IMR-90 (cell line): Measurements from ENCODE around the gene ICAM2. TPM values are rescaled to one million over a fixed set of nuclear protein-coding genes. Genes with fewer than 3 reads are reported as not detected.

Experiments used
- ATAC-seq: fragments of 200-7000 bp; cut with Tn5 transposase; 2 replicates; pipeline ENCODE4 v1.9.1; 2020; ENCODE audit warnings: low read depth, mild to moderate bottlenecking, moderate library complexity
- BruUV-seq: library from RNA; stranded (reverse); fragments of 400-500 nt; replicated peaks from 2 replicates; lab custom pipeline; 2021; lab: Mats Ljungman, UMichigan
- CTCF ChIA-PET: fragments of 300-600 bp; formaldehyde crosslinking; extraction: SDS; loops from one replicate; lab custom pipeline; 2021; ENCODE audit warnings: antibody characterized with exemption; lab: Yijun Ruan, JAX
- POLR2A ChIA-PET: fragments of 300-600 bp; sonication (Branson Sonifier 250); formaldehyde crosslinking; loops from one replicate; lab custom pipeline; 2022; ENCODE audit warnings: antibody characterized with exemption; ENCODE audit not compliant: unreplicated experiment; lab: Charles Lee
- DNase-seq: peaks from one replicate; pipeline ENCODE4 v3.0.0; 2013
- H2AFZ ChIP-seq: replicated peaks from 2 replicates; pipeline ENCODE3; 2013; ENCODE audit warnings: low read length, mild to moderate bottlenecking; ENCODE audit not compliant: poor library complexity
- H2AK5ac ChIP-seq: 2 replicates; pipeline ENCODE4 v1.6.1; 2013; ENCODE audit warnings: low read depth, low read length, inconsistent platforms
- H2AK9ac ChIP-seq: replicated peaks from 2 replicates; pipeline ENCODE3; 2013; ENCODE audit warnings: mild to moderate bottlenecking, low read depth, low read length, moderate library complexity; ENCODE audit not compliant: poor library complexity
- H2BK120ac ChIP-seq: 2 replicates; pipeline ENCODE4 v1.6.1; 2013; ENCODE audit warnings: low read depth, low read length, inconsistent platforms
- H2BK15ac ChIP-seq: 3 replicates; pipeline ENCODE4 v1.6.1; 2013; ENCODE audit warnings: low read depth, low read length, inconsistent platforms
- H2BK20ac ChIP-seq: 2 replicates; pipeline ENCODE4 v1.6.1; 2013; ENCODE audit warnings: low read depth, mild to moderate bottlenecking, inconsistent platforms, low read length, moderate library complexity
- H2BK5ac ChIP-seq: 2 replicates; pipeline ENCODE4 v1.6.1; 2013; ENCODE audit warnings: mild to moderate bottlenecking, low read depth, low read length, inconsistent platforms; ENCODE audit not compliant: poor library complexity, severe bottlenecking
- H3K14ac ChIP-seq: replicated peaks from 2 replicates; pipeline ENCODE4 v1.6.1; 2013; ENCODE audit warnings: low read depth, low read length, inconsistent platforms
- H3K18ac ChIP-seq: 2 replicates; pipeline ENCODE4 v1.6.1; 2013; ENCODE audit warnings: low read depth, low read length, control low read depth
- H3K23ac ChIP-seq: 2 replicates; pipeline ENCODE4 v1.6.1; 2013; ENCODE audit warnings: low read depth, low read length, inconsistent platforms
- H3K27ac ChIP-seq: 2 replicates; pipeline ENCODE4 v1.5.1; 2013; ENCODE audit warnings: mild to moderate bottlenecking, control low read depth, low read length; ENCODE audit not compliant: insufficient read depth
- H3K27me3 ChIP-seq: 2 replicates; pipeline ENCODE4 v1.6.1; 2013; ENCODE audit warnings: low read length; ENCODE audit not compliant: control insufficient read depth, insufficient read depth
- H3K36me3 ChIP-seq: 2 replicates; pipeline ENCODE4 v1.6.1; 2013; ENCODE audit warnings: low read length, mixed read lengths; ENCODE audit not compliant: control insufficient read depth, insufficient read depth
- H3K4ac ChIP-seq: 2 replicates; pipeline ENCODE4 v1.6.1; 2013; ENCODE audit warnings: low read depth, low read length, inconsistent platforms
- H3K4me1 ChIP-seq: 2 replicates; pipeline ENCODE4 v1.6.1; 2013; ENCODE audit warnings: low read length, mixed read lengths; ENCODE audit not compliant: control insufficient read depth, insufficient read depth
- H3K4me2 ChIP-seq: 2 replicates; pipeline ENCODE4 v1.6.1; 2013; ENCODE audit warnings: low read depth, mild to moderate bottlenecking, control low read depth, low read length, moderate library complexity
- H3K4me3 ChIP-seq: 2 replicates; pipeline ENCODE4 v1.5.1; 2013; ENCODE audit warnings: low read depth, mild to moderate bottlenecking, control low read depth, low read length, moderate library complexity; ENCODE audit not compliant: insufficient read depth
- H3K56ac ChIP-seq: 2 replicates; pipeline ENCODE4 v1.6.1; 2013; ENCODE audit warnings: low read length, inconsistent platforms; ENCODE audit not compliant: insufficient read depth; ENCODE audit errors: extremely low read depth
- H3K79me1 ChIP-seq, 2 experiments: 2 replicates each; pipeline ENCODE4 v1.6.1; 2013; ENCODE audit warnings: low read length in 2 of 2, inconsistent platforms in 1 of 2, low read depth in 1 of 2
- H3K9ac ChIP-seq: 2 replicates; pipeline ENCODE4 v1.6.1; 2013; ENCODE audit warnings: low read depth, low read length, control low read depth
- H3K9me1 ChIP-seq: 2 replicates; pipeline ENCODE4 v1.6.1; 2013; ENCODE audit warnings: low read length, inconsistent platforms; ENCODE audit not compliant: insufficient read depth
- H3K9me3 ChIP-seq: 2 replicates; pipeline ENCODE4 v1.6.1; 2013; ENCODE audit warnings: low read length; ENCODE audit not compliant: control insufficient read depth, insufficient read depth
- H4K20me1 ChIP-seq: 2 replicates; pipeline ENCODE4 v1.6.1; 2013; ENCODE audit warnings: low read length, inconsistent platforms; ENCODE audit not compliant: insufficient read depth
- H4K5ac ChIP-seq: 2 replicates; pipeline ENCODE4 v1.6.1; 2013; ENCODE audit warnings: mild to moderate bottlenecking, low read depth, low read length, control low read depth
- H4K8ac ChIP-seq, 2 experiments: 2 replicates each; pipeline ENCODE4 v1.6.1; 2013; ENCODE audit warnings: low read depth in 2 of 2, low read length in 2 of 2, control low read depth in 1 of 2, inconsistent platforms in 1 of 2
- H4K91ac ChIP-seq: 2 replicates; pipeline ENCODE4 v1.6.1; 2013; ENCODE audit warnings: low read depth, low read length, inconsistent platforms; ENCODE audit not compliant: insufficient read depth
- CTCF ChIP-seq: conservative IDR thresholded peaks from 2 replicates; pipeline ENCODE4 v1.5.1; 2012; ENCODE audit warnings: mild to moderate bottlenecking, low read depth, low read length, improper control_type of control experiment
- MAFK ChIP-seq: IDR thresholded peaks from 2 replicates; pipeline ENCODE4 v1.6.1; 2012; ENCODE audit warnings: low read depth, low read length, improper control_type of control experiment
- RCOR1 ChIP-seq: IDR thresholded peaks from 2 replicates; pipeline ENCODE4 v1.6.1; 2012; ENCODE audit warnings: mild to moderate bottlenecking, low read length, improper control_type of control experiment; ENCODE audit not compliant: insufficient replicate concordance
- WGBS, 2 experiments: methylation state at CpG; one replicate each; pipeline versions ENCODE4 v1.1.5 to v1.1.7; 2013; ENCODE audit warnings: missing lambda C conversion rate in 2 of 2; ENCODE audit not compliant: insufficient read length in 1 of 2; ENCODE audit errors: extremely low coverage in 2 of 2; 5-methylcytosine and 5-hydroxymethylcytosine counted together
- dilution Hi-C: fragments of 300-500 bp; cut with HindIII; formaldehyde crosslinking; loops from one replicate; pipeline ENCODE4 v1.14.3; 2018; ENCODE audit warnings: low sequenced_read_pairs; ENCODE audit not compliant: unreplicated experiment
- in situ Hi-C: fragments of 300-500 bp; cut with MboI; formaldehyde crosslinking; loops from 3 replicates; pipeline ENCODE4 v1.14.3; 2019; ENCODE audit warnings: low sequenced_read_pairs, inconsistent platforms, mixed read lengths
- intact Hi-C: fragments of 100-400 bp; cut with micrococcal nuclease; formaldehyde crosslinking; loops from 2 replicates; pipeline ENCODE4 v1.10.0; 2022
- polyA plus RNA-seq, 3 experiments: library from polyadenylated mRNA; depleted of rRNA; stranded (reverse); fragments of >200 nt; gene quantifications; 2 replicates each; pipeline ENCODE4 v1.2.3, GENCODE V29; 2012; ENCODE audit warnings: low replicate concordance in 1 of 3
- total RNA-seq: library from RNA; depleted of rRNA; stranded (reverse); fragments of >200 nt; gene quantifications from 2 replicates; pipeline ENCODE4 v1.2.3, GENCODE V29; 2012

Gene ICAM2
- total and polyA plus RNA-seq, 2 of the 4 experiments (the other 2 are of a cell fraction) = 0.12 TPM; not detected in 1

- Histone ChIP-seq H3K36me3 (no peaks in the 10 kb centered on the region), H3K4me3 (no peak overlapping the region), H2BK20ac (no peak overlapping the region), H3K4me1 (no peaks in the 10 kb centered on the region), H2BK5ac (no peak overlapping the region), H4K91ac (no peak overlapping the region), H2BK15ac (no peak overlapping the region), H3K9me3 (no peaks in the 10 kb centered on the region), H3K4ac (no peak overlapping the region), H4K20me1 (no peaks in the 10 kb centered on the region), H3K56ac (no peak overlapping the region), H3K27ac (no peak overlapping the region), H3K27me3 (peaks cover 27% of the 10 kb centered on the region), H3K14ac (no peak overlapping the region), H3K79me1 (no peaks in the 10 kb centered on the region), H2AK9ac (no peak overlapping the region), H2AK5ac (no peak overlapping the region), H4K5ac (no peak overlapping the region), H2AFZ (no peak overlapping the region), H2BK120ac (no peak overlapping the region), H3K9ac (no peak overlapping the region), H4K8ac (no peak overlapping the region), H3K23ac (no peak overlapping the region), H3K18ac (no peak overlapping the region), H3K4me2 (no peak overlapping the region), H3K9me1 (peaks cover 6% of the 10 kb centered on the region; the same call in 1 of the 2 replicates)
- no peak for ATAC-seq
- ChIA-PET POLR2A (no interaction called here), CTCF (no interaction called here)
- DNase-seq = no peak
- intact Hi-C loops (no loop called here), in situ Hi-C loops (no loop called here), dilution Hi-C loops (no loop called here)
- WGBS, 2 experiments = no CpG with 5 or more reads among the region's 4 CpGs
- no peak for TF ChIP-seq MAFK
- TF ChIP-seq RCOR1 = no peak
- no peak for TF ChIP-seq CTCF
- BruUV-seq = no TSS peak
Observed at GRCh38 chr17:63963123-63963522, 57.3 kb downstream of the ICAM2 start.
